22Rv1 (cell line): ENCODE results near the gene LIN37.

ENCODE experiments used
- ZFX ChIP-seq: fragments of 450-650 bp; IDR thresholded peaks from 2 replicates; pipeline ENCODE4 v1.6.1; 2017; ENCODE audit warnings: antibody characterized with exemption, borderline replicate concordance
- TF ChIP-seq, protein P1 (sequence below): fragments of 450-650 bp; IDR thresholded peaks from 2 replicates; pipeline ENCODE4 v1.5.1; 2017; ENCODE audit warnings: mild to moderate bottlenecking

DNA sequence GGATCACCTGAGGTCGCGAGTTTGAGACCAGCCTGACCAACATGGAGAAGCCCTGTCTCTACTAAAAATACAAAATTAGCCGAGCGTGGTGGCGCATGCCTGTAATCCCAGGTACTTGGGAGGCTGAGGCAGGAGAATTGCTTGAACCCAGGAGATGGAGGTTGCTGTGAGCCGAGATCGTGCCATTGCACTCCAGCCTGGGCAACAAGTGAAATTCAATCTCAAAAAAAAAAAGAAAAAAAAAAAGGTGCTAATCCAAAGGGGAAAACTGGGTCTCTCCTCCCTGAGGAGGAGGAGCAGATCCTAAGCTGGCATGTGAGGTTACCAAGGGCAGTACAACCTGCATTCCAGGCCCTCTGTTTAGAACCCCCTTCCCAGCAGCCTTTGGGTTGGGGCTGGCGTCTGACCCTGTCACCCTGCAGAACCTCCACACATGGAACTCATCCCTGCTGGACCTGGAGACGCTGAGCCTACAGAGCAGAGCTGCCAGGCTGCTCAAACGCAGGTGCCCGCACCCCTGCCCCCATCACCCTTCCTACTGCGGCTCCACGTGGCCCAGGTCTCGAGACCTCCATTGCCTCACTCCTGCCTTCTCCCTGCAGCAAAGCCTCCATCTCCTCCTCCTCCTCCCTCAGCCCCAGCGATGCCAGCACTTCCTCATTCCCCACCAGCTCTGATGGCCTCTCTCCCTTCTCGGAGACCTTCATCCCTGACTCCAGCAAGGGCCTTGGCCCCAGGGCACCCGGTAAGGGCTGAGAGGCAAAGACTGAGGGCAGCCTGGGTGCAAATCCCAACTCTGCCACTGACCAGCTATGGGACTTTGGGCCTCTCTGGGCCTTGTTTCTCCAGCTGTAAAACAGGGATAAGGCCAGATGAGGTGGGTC lies 16.3 kb downstream of the LIN37 start:
- TF ChIP-seq, protein P1, sequence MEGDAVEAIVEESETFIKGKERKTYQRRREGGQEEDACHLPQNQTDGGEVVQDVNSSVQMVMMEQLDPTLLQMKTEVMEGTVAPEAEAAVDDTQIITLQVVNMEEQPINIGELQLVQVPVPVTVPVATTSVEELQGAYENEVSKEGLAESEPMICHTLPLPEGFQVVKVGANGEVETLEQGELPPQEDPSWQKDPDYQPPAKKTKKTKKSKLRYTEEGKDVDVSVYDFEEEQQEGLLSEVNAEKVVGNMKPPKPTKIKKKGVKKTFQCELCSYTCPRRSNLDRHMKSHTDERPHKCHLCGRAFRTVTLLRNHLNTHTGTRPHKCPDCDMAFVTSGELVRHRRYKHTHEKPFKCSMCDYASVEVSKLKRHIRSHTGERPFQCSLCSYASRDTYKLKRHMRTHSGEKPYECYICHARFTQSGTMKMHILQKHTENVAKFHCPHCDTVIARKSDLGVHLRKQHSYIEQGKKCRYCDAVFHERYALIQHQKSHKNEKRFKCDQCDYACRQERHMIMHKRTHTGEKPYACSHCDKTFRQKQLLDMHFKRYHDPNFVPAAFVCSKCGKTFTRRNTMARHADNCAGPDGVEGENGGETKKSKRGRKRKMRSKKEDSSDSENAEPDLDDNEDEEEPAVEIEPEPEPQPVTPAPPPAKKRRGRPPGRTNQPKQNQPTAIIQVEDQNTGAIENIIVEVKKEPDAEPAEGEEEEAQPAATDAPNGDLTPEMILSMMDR = no peak
- no peak for TF ChIP-seq ZFX
